GM19372 (cell line): ENCODE data around the gene PTPRS.
"Not testable (repeated sequence)": the region's sequence is repeated elsewhere in the genome, so short reads cannot be mapped to it uniquely, and the experiment has no call there.

Experiments
- ATAC-seq: cut with Tn5 transposase; IDR thresholded peaks from one replicate; pipeline ENCODE4 v1.9.1; 2021; ENCODE audit warnings: mild to moderate bottlenecking, low read depth, moderate library complexity; ENCODE audit not compliant: unreplicated experiment

PTPRS gene

GRCh38 chr19:5340637-5341447 is at the start of gene PTPRS:
PTPRS (minus strand) TSS chr19:5340812; CDS start chr19:5286140, 54,672 bp downstream.
- peak; percentile 60 for ATAC-seq

GRCh38 chr19:5389353-5389752 is 48.7 kb upstream of the PTPRS start:
- ATAC-seq, result no peak

GRCh38 chr19:5387472-5387871 is 46.9 kb upstream of the PTPRS start:
- no peak for ATAC-seq

- ATAC-seq, result no peak
Observed at GRCh38 chr19:5386841-5387240, 46.2 kb upstream of the PTPRS start.

- ATAC-seq, result not testable (repeated sequence)
Observed at GRCh38 chr19:5381197-5381596, 40.6 kb upstream of the PTPRS start.

GRCh38 chr19:5380215-5380919 is 39.8 kb upstream of the PTPRS start:
- ATAC-seq, result no peak

GRCh38 chr19:5376928-5377327 is 36.3 kb upstream of the PTPRS start:
- no peak for ATAC-seq

GRCh38 chr19:5372572-5373200 is 32.1 kb upstream of the PTPRS start:
- ATAC-seq, result no peak

GRCh38 chr19:5369962-5370367 is 29.4 kb upstream of the PTPRS start:
- no peak for ATAC-seq

- ATAC-seq, result no peak
Observed at GRCh38 chr19:5369304-5369703, 28.7 kb upstream of the PTPRS start.

- no peak for ATAC-seq
Observed at GRCh38 chr19:5367530-5368133, 27.0 kb upstream of the PTPRS start.

- ATAC-seq, result no peak
Observed at GRCh38 chr19:5365905-5366304, 25.3 kb upstream of the PTPRS start.

GRCh38 chr19:5364674-5365073 is 24.1 kb upstream of the PTPRS start:
- no peak for ATAC-seq

GRCh38 chr19:5361839-5362238 is 21.2 kb upstream of the PTPRS start:
- not testable (repeated sequence) for ATAC-seq

GRCh38 chr19:5361407-5361806 is 20.8 kb upstream of the PTPRS start:
- ATAC-seq, result no peak

GRCh38 chr19:5360003-5360780 is 19.6 kb upstream of the PTPRS start:
- no peak for ATAC-seq

GRCh38 chr19:5358173-5358800 is 17.7 kb upstream of the PTPRS start:
- no peak for ATAC-seq

- ATAC-seq, result no peak
Observed at GRCh38 chr19:5357584-5357983, 17.0 kb upstream of the PTPRS start.

GRCh38 chr19:5356918-5357317 is 16.3 kb upstream of the PTPRS start:
- no peak for ATAC-seq

- ATAC-seq, result no peak
Observed at GRCh38 chr19:5356428-5356827, 15.8 kb upstream of the PTPRS start.
